CD4-positive, alpha-beta memory T cell (primary cell): ENCODE measurements around the gene SKP2. TPM values are rescaled to one million over a fixed set of nuclear protein-coding genes. Genes with fewer than 3 reads are reported as not detected.
"Not testable (repeated sequence)": the region's sequence is repeated elsewhere in the genome, so short reads cannot be mapped to it uniquely, and the experiment has no call there.

Experiments used
- CTCF ChIA-PET: fragments of 350-600 bp; sonication (Branson Sonifier 250); formaldehyde crosslinking; loops from one replicate; lab custom pipeline; 2021; ENCODE audit warnings: inconsistent platforms; ENCODE audit not compliant: partially characterized antibody; lab: Charles Lee
- POLR2A ChIA-PET: fragments of 350-600 bp; sonication (Branson Sonifier 250); formaldehyde crosslinking; loops from one replicate; lab custom pipeline; 2021; ENCODE audit not compliant: partially characterized antibody; lab: Charles Lee
- DNase-seq, 5 donors: peaks; one replicate each; pipeline versions ENCODE4 v3.0.0 to v3.0.0-alpha.2; 2020 to 2022; ENCODE audit warnings: mixed read lengths in 1 of 5
- H3K27ac ChIP-seq: one replicate; pipeline ENCODE4 v1.7.0; 2013; ENCODE audit warnings: low read depth, low read length
- H3K27me3 ChIP-seq: 2 replicates; pipeline ENCODE4 v1.7.0; 2013; ENCODE audit warnings: mild to moderate bottlenecking, low read length, moderate library complexity; ENCODE audit not compliant: insufficient read depth
- H3K36me3 ChIP-seq: 2 replicates; pipeline ENCODE4 v1.7.0; 2013; ENCODE audit warnings: mild to moderate bottlenecking, low read length, moderate library complexity; ENCODE audit not compliant: insufficient read depth
- H3K4me1 ChIP-seq: 2 replicates; pipeline ENCODE4 v1.7.0; 2013; ENCODE audit warnings: mild to moderate bottlenecking, low read length, moderate library complexity; ENCODE audit not compliant: insufficient read depth
- H3K4me3 ChIP-seq, 2 donors: one replicate each; pipeline ENCODE4 v1.7.0; 2013; ENCODE audit warnings: low read length in 2 of 2, mild to moderate bottlenecking in 1 of 2
- H3K9me3 ChIP-seq, 2 donors: one replicate each; pipeline ENCODE4 v1.7.0; 2013; ENCODE audit warnings: low read length in 2 of 2, control low read depth in 1 of 2; ENCODE audit not compliant: control insufficient read depth in 1 of 2
- H3K27ac Mint-ChIP-seq, 7 donors: one replicate each; pipeline ENCODE4 v1.8.0; 2020 to 2021; ENCODE audit warnings: mixed read lengths in 7 of 7, mild to moderate bottlenecking in 6 of 7, inconsistent platforms in 3 of 7, moderate library complexity in 3 of 7
- H3K27me3 Mint-ChIP-seq, 2 donors: one replicate each; pipeline ENCODE4 v1.8.0; 2020 to 2021; ENCODE audit warnings: mixed read lengths in 2 of 2
- H3K36me3 Mint-ChIP-seq, 2 donors: one replicate each; pipeline ENCODE4 v1.8.0; 2020 to 2021; ENCODE audit warnings: mixed read lengths in 2 of 2, inconsistent platforms in 1 of 2, mild to moderate bottlenecking in 1 of 2
- H3K4me1 Mint-ChIP-seq, 4 donors: one replicate each; pipeline ENCODE4 v1.8.0; 2020 to 2021; ENCODE audit warnings: mixed read lengths in 4 of 4, mild to moderate bottlenecking in 1 of 4
- H3K4me3 Mint-ChIP-seq, 8 donors: one replicate each; pipeline ENCODE4 v1.8.0; 2020 to 2021; ENCODE audit warnings: mixed read lengths in 8 of 8, mild to moderate bottlenecking in 7 of 8, moderate library complexity in 6 of 8, inconsistent platforms in 3 of 8
- H3K9me3 Mint-ChIP-seq, 8 donors: one replicate each; pipeline ENCODE4 v1.8.0; 2020 to 2021; ENCODE audit warnings: mixed read lengths in 8 of 8, mild to moderate bottlenecking in 5 of 8, inconsistent platforms in 3 of 8, moderate library complexity in 1 of 8
- intact Hi-C: fragments of 100-400 bp; cut with micrococcal nuclease; formaldehyde crosslinking; loops from one replicate; pipeline ENCODE4 v1.15.1; 2023
- polyA plus RNA-seq, 2 donors: library from polyadenylated mRNA; unstranded; fragments of 300-500 nt; fragmentation: Illumina TruSeq; gene quantifications; one replicate each; pipeline ENCODE4 v1.2.3, GENCODE V29; 2021
- total RNA-seq, 2 experiments: library from RNA; stranded (reverse); gene quantifications; one replicate each; pipeline ENCODE4 v1.2.3, GENCODE V29; 2021

Gene SKP2
- total and polyA plus RNA-seq, 4 experiments from 2014 or later: 18.3 to 23.9 (median 20.1) TPM

DNA sequence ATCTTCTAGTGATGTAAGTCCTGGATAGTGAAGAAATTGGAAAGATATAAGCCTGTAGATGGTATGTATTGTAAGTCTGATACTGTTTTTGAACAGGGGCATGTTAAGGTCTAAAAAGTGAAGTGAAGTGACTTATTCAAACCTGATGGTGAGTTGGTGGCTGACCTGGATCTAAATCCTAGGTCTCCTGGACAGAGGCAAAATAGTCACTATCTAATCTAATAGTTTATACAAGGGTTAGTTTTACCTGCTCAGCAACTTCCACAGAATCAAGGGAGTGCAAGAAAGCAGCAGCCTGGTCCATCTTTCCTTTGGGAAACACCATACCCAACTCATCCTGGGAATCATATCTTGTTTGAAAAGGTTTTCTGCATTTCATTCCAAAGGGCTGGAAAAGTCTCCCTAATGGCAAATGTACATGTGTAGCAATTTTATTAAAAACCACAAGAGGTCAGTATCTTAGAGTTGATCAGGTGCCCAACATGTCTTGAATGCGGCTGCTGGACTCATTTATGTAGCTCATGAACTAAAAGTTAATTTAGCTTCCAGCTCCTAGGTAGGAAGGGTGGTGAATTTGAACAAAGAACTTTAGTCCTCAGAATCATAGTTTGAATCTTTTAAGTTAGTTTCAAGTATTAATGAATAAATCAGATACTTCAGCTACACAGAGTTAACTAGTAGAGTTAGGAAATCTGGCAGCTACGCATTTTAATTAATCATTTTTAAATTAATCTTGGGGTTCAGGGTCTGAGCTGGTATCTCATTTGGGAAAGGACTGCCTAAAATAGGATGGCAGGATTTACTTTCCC is 26.0 kb downstream of the SKP2 start:
- ChIA-PET CTCF (interaction anchor here (1.0 to 1.3 kb wide), 4 partner anchors 8 to 329 kb away, joined by 3 to 5 read pairs (median 3); no protein-coding TSS in a partner anchor), POLR2A (interaction anchor here (1.2 kb wide), 1 partner anchor 26 kb away, joined by 3 read pairs; the partner anchor contains the start of genes LMBRD2 and SKP2)
- H3K27ac ChIP-seq: no peak overlapping the region
- intact Hi-C loops: no loop called here
- no peaks in the 10 kb centered on the region for H3K4me1 ChIP-seq
- no peak overlapping the region for H3K4me3 Mint-ChIP-seq
- H3K9me3 Mint-ChIP-seq: no peaks in the 10 kb centered on the region
- no peak overlapping the region for H3K4me3 ChIP-seq
- no peak for DNase-seq
- peaks cover 75 to 77% of the 10 kb centered on the region in 2 donors for H3K36me3 Mint-ChIP-seq
- H3K27me3 ChIP-seq: no peaks in the 10 kb centered on the region
- no peaks in the 10 kb centered on the region for H3K9me3 ChIP-seq
- no peak overlapping the region for H3K27ac Mint-ChIP-seq
- no peaks in the 10 kb centered on the region for H3K27me3 Mint-ChIP-seq
- peaks cover 21% of the 10 kb centered on the region for H3K36me3 ChIP-seq
- peaks cover 0 to 2% (median 0%) of the 10 kb centered on the region in 4 donors for H3K4me1 Mint-ChIP-seq

DNA sequence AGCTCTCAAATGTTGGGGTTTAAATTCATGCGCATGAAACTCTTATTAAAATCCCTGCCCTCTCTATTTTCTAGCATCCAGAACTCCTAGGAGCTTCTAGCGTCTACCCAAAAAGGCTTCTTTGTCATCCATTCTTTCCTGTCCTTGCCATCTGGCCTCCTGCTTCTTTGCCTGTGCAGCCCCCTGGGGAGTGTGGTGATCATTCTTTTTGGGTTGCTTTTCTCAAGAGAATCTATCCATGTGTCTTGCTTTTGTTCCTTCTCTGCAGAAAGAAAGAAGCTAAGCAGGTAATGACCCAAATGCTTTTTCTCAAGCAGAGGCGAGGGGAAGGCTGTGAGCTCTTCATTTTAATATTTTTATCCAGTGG is 26.6 kb downstream of the SKP2 start:
- Histone ChIP-seq H3K4me1 (no peaks in the 10 kb centered on the region), H3K27ac (no peak overlapping the region), H3K4me3 (no peak overlapping the region), H3K9me3 (no peaks in the 10 kb centered on the region), H3K27me3 (no peaks in the 10 kb centered on the region), H3K36me3 (peaks cover 16% of the 10 kb centered on the region)
- Mint-ChIP-seq H3K4me1 (peaks cover 0 to 2% (median 0%) of the 10 kb centered on the region in 4 donors), H3K27me3 (no peaks in the 10 kb centered on the region), H3K4me3 (no peak overlapping the region), H3K9me3 (no peaks in the 10 kb centered on the region), H3K36me3 (peaks cover 73 to 78% of the 10 kb centered on the region in 2 donors), H3K27ac (no peak overlapping the region)
- DNase-seq: no peak
- intact Hi-C loops: no loop called here
- CTCF ChIA-PET: interaction anchor here (1.0 to 1.3 kb wide), 4 partner anchors 9 to 329 kb away, joined by 3 to 5 read pairs (median 3); no protein-coding TSS in a partner anchor
- POLR2A ChIA-PET: interaction anchor here (1.2 kb wide), 1 partner anchor 27 kb away, joined by 3 read pairs; the partner anchor contains the start of genes LMBRD2 and SKP2

DNA sequence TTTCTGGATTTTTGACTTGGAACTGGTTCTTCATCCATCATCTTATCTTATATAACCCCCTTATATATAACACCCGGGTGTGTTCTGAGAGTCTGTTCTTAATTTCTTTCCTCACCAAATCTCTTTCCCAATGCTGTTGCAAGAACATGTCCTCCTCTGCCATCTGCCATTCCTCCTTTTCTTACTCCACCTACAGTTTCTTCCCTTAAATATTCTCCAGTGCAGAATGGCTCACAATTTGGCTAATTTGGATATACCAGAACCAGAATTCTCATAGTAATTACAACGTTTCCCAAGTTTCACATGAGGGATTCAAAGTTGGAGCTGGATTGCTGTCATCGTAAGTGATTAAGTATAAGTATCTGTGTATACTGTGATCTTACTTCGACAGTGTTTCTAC is 28.0 kb downstream of the SKP2 start:
- H3K27ac ChIP-seq: no peak overlapping the region
- DNase-seq: no peak
- H3K4me3 Mint-ChIP-seq: no peak overlapping the region
- no peak overlapping the region for H3K4me3 ChIP-seq
- H3K27ac Mint-ChIP-seq: peak overlapping the region in 1 of 7 donors; percentile 61
- no peaks in the 10 kb centered on the region for H3K4me1 ChIP-seq
- no peaks in the 10 kb centered on the region for H3K9me3 ChIP-seq
- peaks cover 6% of the 10 kb centered on the region for H3K36me3 ChIP-seq
- ChIA-PET POLR2A (no interaction called here), CTCF (no interaction called here)
- H3K4me1 Mint-ChIP-seq: no peaks in the 10 kb centered on the region
- intact Hi-C loops: no loop called here
- no peaks in the 10 kb centered on the region for H3K9me3 Mint-ChIP-seq
- H3K36me3 Mint-ChIP-seq: peaks cover 67 to 77% of the 10 kb centered on the region in 2 donors
- H3K27me3 ChIP-seq: no peaks in the 10 kb centered on the region
- H3K27me3 Mint-ChIP-seq: no peaks in the 10 kb centered on the region

DNA sequence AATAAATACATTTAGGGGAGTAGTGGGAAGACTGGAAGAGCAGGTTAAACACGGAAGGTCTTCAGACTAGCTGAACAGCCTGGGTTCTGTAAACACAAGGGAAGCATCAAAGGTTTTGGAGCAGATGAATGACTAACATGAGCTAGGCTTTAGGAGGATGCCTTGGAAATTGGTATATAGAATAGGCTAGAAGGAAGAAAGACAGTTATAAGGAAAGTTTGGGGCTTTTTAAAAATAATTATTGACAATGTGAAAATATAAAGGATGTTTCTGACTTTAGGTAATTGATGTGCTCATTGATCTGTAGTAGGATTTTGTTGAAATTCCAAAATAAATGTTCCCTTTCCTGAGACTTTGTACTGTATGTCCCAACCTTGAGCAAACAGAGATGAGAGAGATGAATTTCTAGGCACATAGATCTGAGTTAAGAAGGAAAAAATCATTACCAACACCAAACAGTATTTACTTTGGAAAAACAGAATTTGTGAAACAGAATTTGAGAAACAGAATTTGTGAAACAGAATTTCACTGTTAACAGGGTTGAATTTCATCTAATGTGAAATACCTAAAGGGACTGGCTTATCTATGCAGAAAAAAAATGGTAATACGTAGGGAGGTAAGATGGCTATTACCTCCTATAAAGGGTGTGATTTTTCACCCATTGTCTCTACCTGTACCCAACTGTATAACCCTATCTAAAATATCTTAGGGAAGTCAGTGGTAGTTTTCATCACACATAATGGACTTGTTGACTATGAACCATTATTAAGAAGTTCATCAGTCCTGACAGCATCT is 28.8 kb downstream of the SKP2 start:
- Mint-ChIP-seq H3K9me3 (peaks cover 0 to 5% (median 0%) of the 10 kb centered on the region in 8 donors), H3K27ac (no peak overlapping the region), H3K4me3 (no peak overlapping the region), H3K27me3 (no peaks in the 10 kb centered on the region), H3K4me1 (no peaks in the 10 kb centered on the region), H3K36me3 (peaks cover 64 to 74% of the 10 kb centered on the region in 2 donors)
- ChIA-PET CTCF (no interaction called here), POLR2A (no interaction called here)
- no peak overlapping the region for H3K4me3 ChIP-seq
- H3K27me3 ChIP-seq: no peaks in the 10 kb centered on the region
- H3K36me3 ChIP-seq: peaks cover 6% of the 10 kb centered on the region
- DNase-seq: no peak
- H3K27ac ChIP-seq: no peak overlapping the region
- intact Hi-C loops: no loop called here
- no peaks in the 10 kb centered on the region for H3K9me3 ChIP-seq
- H3K4me1 ChIP-seq: no peaks in the 10 kb centered on the region

DNA sequence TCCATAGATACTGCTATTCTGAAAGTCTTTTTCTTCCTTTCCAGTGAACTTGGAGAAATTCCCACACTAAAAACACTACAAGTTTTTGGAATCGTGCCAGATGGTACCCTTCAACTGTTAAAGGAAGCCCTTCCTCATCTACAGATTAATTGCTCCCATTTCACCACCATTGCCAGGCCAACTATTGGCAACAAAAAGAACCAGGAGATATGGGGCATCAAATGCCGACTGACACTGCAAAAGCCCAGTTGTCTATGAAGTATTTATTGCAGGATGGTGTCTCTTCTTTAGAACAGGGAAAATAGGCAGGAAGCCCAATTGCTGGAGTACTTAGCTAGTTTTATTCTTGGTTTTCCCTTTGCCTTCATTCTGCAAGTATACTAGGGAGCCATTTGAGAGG is 29.9 kb downstream of the SKP2 start:
- ChIA-PET CTCF (no interaction called here), POLR2A (no interaction called here)
- Mint-ChIP-seq H3K9me3 (peaks cover 0 to 6% (median 0%) of the 10 kb centered on the region in 8 donors), H3K27ac (no peak overlapping the region), H3K27me3 (no peaks in the 10 kb centered on the region), H3K36me3 (peaks cover 69 to 80% of the 10 kb centered on the region in 2 donors), H3K4me1 (no peaks in the 10 kb centered on the region), H3K4me3 (no peak overlapping the region)
- Histone ChIP-seq H3K4me3 (no peak overlapping the region), H3K27me3 (no peaks in the 10 kb centered on the region), H3K9me3 (no peaks in the 10 kb centered on the region), H3K36me3 (peaks cover 6% of the 10 kb centered on the region), H3K27ac (no peak overlapping the region), H3K4me1 (no peaks in the 10 kb centered on the region)
- no peak for DNase-seq
- intact Hi-C loops: no loop called here

DNA sequence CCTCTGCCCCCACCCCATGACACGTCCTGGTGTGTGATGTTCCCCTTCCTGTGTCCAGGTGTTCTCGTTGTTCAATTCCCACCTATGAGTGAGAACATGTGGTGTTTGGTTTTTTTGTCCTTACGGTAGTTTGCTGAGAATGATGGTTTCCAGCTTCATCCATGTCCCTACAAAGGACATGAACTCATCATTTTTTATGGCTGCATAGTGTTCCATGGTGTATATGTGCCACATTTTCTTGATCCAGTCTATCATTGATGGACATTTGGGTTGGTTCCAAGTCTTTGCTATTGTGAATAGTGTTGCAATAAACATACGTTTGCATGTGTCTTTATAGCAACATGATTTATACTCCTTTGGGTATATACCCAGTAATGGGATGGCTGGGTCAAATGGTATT is 32.5 kb downstream of the SKP2 start:
- H3K27ac ChIP-seq, H3K4me3 Mint-ChIP-seq, CTCF ChIA-PET, H3K27me3 Mint-ChIP-seq, intact Hi-C loops, H3K4me1 ChIP-seq, H3K27ac Mint-ChIP-seq, DNase-seq, H3K36me3 ChIP-seq, H3K4me1 Mint-ChIP-seq, H3K4me3 ChIP-seq, POLR2A ChIA-PET, H3K27me3 ChIP-seq, H3K9me3 ChIP-seq: not testable (repeated sequence)
- H3K9me3 Mint-ChIP-seq: peaks cover 0 to 29% (median 10%) of the 10 kb centered on the region in 8 donors
- peaks cover 69 to 85% of the 10 kb centered on the region in 2 donors for H3K36me3 Mint-ChIP-seq

DNA sequence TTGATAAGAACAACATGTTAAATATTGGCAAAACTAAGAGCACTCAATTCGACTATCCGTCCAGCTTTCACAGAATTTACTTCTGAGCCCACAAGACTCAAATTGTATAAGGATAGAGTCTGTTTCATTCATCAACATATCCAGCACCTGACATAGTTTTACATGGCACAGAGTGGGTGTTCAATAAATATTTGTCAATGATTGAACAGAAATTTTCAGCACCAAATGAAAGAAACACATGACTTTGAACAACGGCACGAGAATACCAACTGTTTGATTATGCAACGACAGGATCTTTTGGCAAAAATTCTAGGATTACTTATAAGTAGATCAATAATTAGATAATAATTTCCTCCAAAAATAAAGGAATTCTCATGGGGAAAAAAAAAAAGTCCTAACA is 41.8 kb downstream of the SKP2 start:
- no peaks in the 10 kb centered on the region for H3K4me1 Mint-ChIP-seq
- no peak overlapping the region for H3K4me3 Mint-ChIP-seq
- H3K9me3 ChIP-seq: no peaks in the 10 kb centered on the region
- peaks cover 59 to 64% of the 10 kb centered on the region in 2 donors for H3K36me3 Mint-ChIP-seq
- intact Hi-C loops: no loop called here
- H3K27ac Mint-ChIP-seq: no peak overlapping the region
- peaks cover 19% of the 10 kb centered on the region for H3K36me3 ChIP-seq
- no peak overlapping the region for H3K27ac ChIP-seq
- no peaks in the 10 kb centered on the region for H3K4me1 ChIP-seq
- CTCF ChIA-PET: no interaction called here
- no peaks in the 10 kb centered on the region for H3K27me3 ChIP-seq
- no peaks in the 10 kb centered on the region for H3K27me3 Mint-ChIP-seq
- peaks cover 0 to 15% (median 11%) of the 10 kb centered on the region in 8 donors for H3K9me3 Mint-ChIP-seq
- no peak for DNase-seq
- POLR2A ChIA-PET: no interaction called here
- no peak overlapping the region for H3K4me3 ChIP-seq
